HL-60/S4 treated with retinoic acid at 250 ng/mL for 4 days and 3 days (cell line): ENCODE measurements around the gene PAQR7.

Experiments
- in situ Hi-C: fragments of 300-500 bp; cut with MboI; formaldehyde crosslinking; loops from 2 replicates; pipeline ENCODE4 v1.7.0; 2022; ENCODE audit warnings: low sequenced_read_pairs

The PAQR7 gene

GRCh38 chr1:25875154-25875855 lies at the start of gene PAQR7:
Gene PAQR7, minus strand, starts transcription at chr1:25875708. Its CDS starts 11,869 bp downstream, at chr1:25863839.
- in situ Hi-C loops, result loop anchor here (25.0 kb wide), 1 partner anchor 262 kb away; no protein-coding TSS in a partner anchor

GRCh38 chr1:25924454-25924853 lies 48.9 kb upstream of the PAQR7 start:
- in situ Hi-C loops, result no loop called here

GRCh38 chr1:25922971-25923552 lies 47.6 kb upstream of the PAQR7 start:
- in situ Hi-C loops, result no loop called here

GRCh38 chr1:25922056-25922970 lies 46.8 kb upstream of the PAQR7 start:
- in situ Hi-C loops, result no loop called here

- in situ Hi-C loops, result no loop called here
Measured at GRCh38 chr1:25918615-25919014, 43.1 kb upstream of the PAQR7 start.

GRCh38 chr1:25917996-25918395 lies 42.5 kb upstream of the PAQR7 start:
- in situ Hi-C loops, result no loop called here

- in situ Hi-C loops, result no loop called here
Measured at GRCh38 chr1:25916460-25916859, 41.0 kb upstream of the PAQR7 start.

- in situ Hi-C loops, result no loop called here
Measured at GRCh38 chr1:25914074-25914995, 38.8 kb upstream of the PAQR7 start.

GRCh38 chr1:25913206-25913605 lies 37.7 kb upstream of the PAQR7 start:
- in situ Hi-C loops, result no loop called here

- in situ Hi-C loops, result no loop called here
Measured at GRCh38 chr1:25912076-25912831, 36.7 kb upstream of the PAQR7 start.

GRCh38 chr1:25911162-25911561 lies 35.7 kb upstream of the PAQR7 start:
- in situ Hi-C loops, result no loop called here

- in situ Hi-C loops, result no loop called here
Measured at GRCh38 chr1:25909040-25909439, 33.5 kb upstream of the PAQR7 start.

- in situ Hi-C loops, result no loop called here
Measured at GRCh38 chr1:25908161-25908560, 32.7 kb upstream of the PAQR7 start.

GRCh38 chr1:25907601-25908000 lies 32.1 kb upstream of the PAQR7 start:
- in situ Hi-C loops, result no loop called here

- in situ Hi-C loops, result no loop called here
Measured at GRCh38 chr1:25906644-25907300, 31.3 kb upstream of the PAQR7 start.

GRCh38 chr1:25905680-25906643 lies 30.5 kb upstream of the PAQR7 start, which contains the start of gene STMN1:
Gene STMN1, minus strand, starts transcription at chr1:25906419. Its CDS starts 1,743 bp downstream, at chr1:25904676.
- in situ Hi-C loops, result no loop called here

- in situ Hi-C loops, result no loop called here
Measured at GRCh38 chr1:25904943-25905679, 29.6 kb upstream of the PAQR7 start.
